BLaER1 (cell line): ENCODE results near the gene S100P.

Source experiments
- H3K27ac ChIP-seq: shearing (Covaris generic); formaldehyde crosslinking; 2 replicates; pipeline ENCODE4 v1.8.1; 2022
- H3K27me3 ChIP-seq: shearing (Covaris generic); formaldehyde crosslinking; 2 replicates; pipeline ENCODE4 v1.8.1; 2022
- H3K36me3 ChIP-seq: shearing (Covaris generic); formaldehyde crosslinking; 2 replicates; pipeline ENCODE4 v1.8.1; 2022
- H3K4me1 ChIP-seq: shearing (Covaris generic); formaldehyde crosslinking; 2 replicates; pipeline ENCODE4 v1.8.1; 2022
- H3K4me2 ChIP-seq: shearing (Covaris generic); formaldehyde crosslinking; 2 replicates; pipeline ENCODE4 v1.8.1; 2022
- H3K4me3 ChIP-seq: shearing (Covaris generic); formaldehyde crosslinking; 2 replicates; pipeline ENCODE4 v1.8.1; 2022
- H3K9ac ChIP-seq: shearing (Covaris generic); formaldehyde crosslinking; 2 replicates; pipeline ENCODE4 v1.8.1; 2022
- H3K9me3 ChIP-seq: shearing (Covaris generic); formaldehyde crosslinking; 2 replicates; pipeline ENCODE4 v1.8.1; 2022
- H4K20me1 ChIP-seq: shearing (Covaris generic); formaldehyde crosslinking; 2 replicates; pipeline ENCODE4 v1.8.1; 2022
- Cebpa-rat ChIP-seq: shearing (Covaris generic); IDR thresholded peaks from 2 replicates; pipeline ENCODE4 v1.8.1; 2022

S100P gene

DNA sequence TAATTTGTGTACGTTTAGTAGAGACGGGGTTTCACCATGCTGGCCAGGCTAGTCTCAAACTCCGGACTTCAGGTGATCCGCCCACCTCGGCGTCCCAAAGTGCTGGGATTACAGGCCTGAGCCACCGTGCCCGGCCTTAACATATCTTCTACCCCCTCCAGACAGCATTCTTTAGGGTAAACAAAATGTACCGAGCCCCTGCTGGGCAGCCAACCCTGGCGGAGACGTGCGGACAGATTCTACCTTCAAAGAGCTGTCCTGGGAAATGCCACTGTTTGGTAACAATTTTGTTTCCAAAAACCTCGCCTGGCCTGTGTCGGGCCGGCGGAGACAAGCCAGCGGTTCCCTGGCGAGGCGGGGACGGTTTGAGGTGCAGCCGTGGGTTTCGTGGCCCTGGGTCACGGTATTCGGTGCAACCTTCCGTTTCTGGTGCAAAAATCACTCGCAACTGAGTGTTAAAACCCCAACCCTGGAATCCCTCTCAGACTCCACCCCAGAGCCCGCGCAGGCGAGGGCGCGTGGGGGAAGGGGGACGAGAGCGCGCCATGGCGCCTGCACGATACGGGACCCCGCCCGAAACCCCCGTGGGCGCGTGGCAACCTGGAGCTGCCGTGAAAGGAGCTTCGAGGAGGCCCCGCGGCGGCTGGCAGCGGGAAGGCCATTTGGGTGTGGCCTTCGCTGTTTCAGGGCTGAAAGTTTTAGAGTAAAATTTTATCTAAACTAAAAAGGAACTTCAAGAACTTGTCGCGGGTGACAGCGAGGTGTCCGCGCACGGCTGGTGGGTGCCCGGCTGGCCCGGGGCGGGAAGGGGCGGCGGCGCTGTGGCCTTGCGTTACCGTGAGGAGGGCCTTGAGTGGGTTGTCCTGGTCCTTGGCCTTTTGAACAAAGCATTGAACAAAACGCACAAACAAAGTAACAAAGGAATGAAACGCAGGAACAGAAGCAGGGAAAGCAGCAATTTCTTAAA lies 36.2 kb upstream of the S100P start:
- Histone ChIP-seq H3K9ac (no peak overlapping the region), H3K27ac (no peak overlapping the region), H3K4me2 (no peak overlapping the region), H3K36me3 (no peaks in the 10 kb centered on the region), H4K20me1 (peaks cover 18% of the 10 kb centered on the region), H3K27me3 (peaks cover 38% of the 10 kb centered on the region), H3K9me3 (peaks cover 6% of the 10 kb centered on the region; the same call in 1 of the 2 replicates), H3K4me3 (no peak overlapping the region), H3K4me1 (peaks cover 31% of the 10 kb centered on the region)
- no peak for TF ChIP-seq Cebpa-rat

DNA sequence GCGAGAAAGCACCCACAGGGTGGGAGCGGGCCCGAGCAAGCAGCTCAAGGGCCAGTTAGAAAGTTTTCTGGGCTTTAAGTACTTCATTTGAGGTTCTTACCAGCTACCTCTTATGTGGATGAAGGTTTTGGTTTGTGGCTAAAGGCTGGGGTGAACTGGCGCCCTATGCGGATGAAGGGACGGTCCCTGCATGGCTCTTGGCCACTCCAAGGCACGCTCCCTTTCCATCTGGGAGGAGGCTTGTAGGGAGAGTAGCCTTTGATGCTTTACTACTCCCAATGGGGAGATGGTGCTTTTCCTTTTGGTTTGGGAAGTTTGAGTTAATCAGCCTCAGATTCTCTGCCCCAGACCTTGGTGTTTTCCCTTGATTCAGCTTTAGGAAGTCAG lies 35.5 kb upstream of the S100P start:
- H4K20me1 ChIP-seq = peaks cover 22% of the 10 kb centered on the region
- H3K36me3 ChIP-seq = no peaks in the 10 kb centered on the region
- no peak overlapping the region for H3K9ac ChIP-seq
- H3K4me2 ChIP-seq = peak overlapping the region; percentile 45
- H3K4me3 ChIP-seq = peak overlapping the region; percentile 8; the same call in 1 of the 2 replicates
- H3K9me3 ChIP-seq = peaks cover 6% of the 10 kb centered on the region; the same call in 1 of the 2 replicates
- no peak for TF ChIP-seq Cebpa-rat
- H3K27me3 ChIP-seq = peaks cover 38% of the 10 kb centered on the region
- H3K4me1 ChIP-seq = peaks cover 38% of the 10 kb centered on the region
- no peak overlapping the region for H3K27ac ChIP-seq

DNA sequence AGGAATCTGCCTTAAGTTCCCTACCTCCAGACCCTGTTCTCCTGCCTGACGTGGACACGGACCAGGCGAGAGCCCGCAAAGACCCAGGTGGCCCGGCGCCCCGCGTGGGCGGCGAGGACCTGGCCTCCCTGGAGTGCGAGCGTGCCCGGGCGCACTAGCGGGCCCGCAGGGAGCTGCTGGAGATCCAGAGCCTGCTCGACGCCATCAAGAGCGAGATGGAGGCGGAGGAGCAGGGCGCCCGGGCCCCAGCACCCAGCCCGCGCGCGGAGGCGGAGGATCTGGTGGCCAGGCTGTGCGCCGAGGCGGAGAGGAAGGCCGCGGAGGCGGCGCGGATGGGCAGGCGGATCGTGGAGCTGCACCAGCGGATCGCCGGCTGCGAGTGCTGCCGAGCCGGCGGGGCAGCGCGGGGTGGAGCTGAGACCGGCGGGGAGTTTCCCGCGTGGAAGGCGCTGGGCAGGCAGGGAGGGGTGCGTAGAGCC lies 35.0 kb upstream of the S100P start:
- Histone ChIP-seq H4K20me1 (peaks cover 24% of the 10 kb centered on the region), H3K36me3 (no peaks in the 10 kb centered on the region), H3K9ac (no peak overlapping the region), H3K4me2 (peak overlapping the region; percentile 45), H3K9me3 (peaks cover 6% of the 10 kb centered on the region; the same call in 1 of the 2 replicates), H3K4me1 (peaks cover 42% of the 10 kb centered on the region), H3K27ac (no peak overlapping the region), H3K27me3 (peaks cover 38% of the 10 kb centered on the region), H3K4me3 (peak overlapping the region; percentile 8)
- TF ChIP-seq Cebpa-rat = no peak

DNA sequence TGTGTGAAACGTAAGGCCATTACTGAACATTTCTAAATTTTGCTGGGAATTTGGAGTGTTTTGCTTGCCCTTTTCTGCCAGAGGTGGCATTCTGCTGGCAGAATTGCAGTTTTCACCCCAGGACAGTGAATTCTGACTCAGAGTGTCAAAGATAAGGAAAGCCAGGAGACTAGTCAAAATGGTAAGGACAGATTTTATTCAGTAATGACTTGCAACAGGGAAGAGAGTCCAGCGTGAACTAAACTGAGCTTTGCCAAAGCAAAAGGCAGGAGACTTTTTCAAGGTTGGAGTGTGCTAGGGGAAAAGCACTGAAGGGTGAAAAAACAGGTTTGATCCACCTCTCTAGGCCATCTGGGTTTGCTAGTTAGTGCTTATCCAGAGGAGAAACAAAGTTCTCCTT lies 33.8 kb upstream of the S100P start:
- Histone ChIP-seq H3K9ac (no peak overlapping the region), H3K4me3 (no peak overlapping the region), H3K4me1 (peaks cover 46% of the 10 kb centered on the region), H3K27ac (no peak overlapping the region), H4K20me1 (peaks cover 24% of the 10 kb centered on the region), H3K27me3 (peaks cover 43% of the 10 kb centered on the region), H3K4me2 (no peak overlapping the region), H3K9me3 (peaks cover 6% of the 10 kb centered on the region; the same call in 1 of the 2 replicates), H3K36me3 (no peaks in the 10 kb centered on the region)
- TF ChIP-seq Cebpa-rat = no peak

DNA sequence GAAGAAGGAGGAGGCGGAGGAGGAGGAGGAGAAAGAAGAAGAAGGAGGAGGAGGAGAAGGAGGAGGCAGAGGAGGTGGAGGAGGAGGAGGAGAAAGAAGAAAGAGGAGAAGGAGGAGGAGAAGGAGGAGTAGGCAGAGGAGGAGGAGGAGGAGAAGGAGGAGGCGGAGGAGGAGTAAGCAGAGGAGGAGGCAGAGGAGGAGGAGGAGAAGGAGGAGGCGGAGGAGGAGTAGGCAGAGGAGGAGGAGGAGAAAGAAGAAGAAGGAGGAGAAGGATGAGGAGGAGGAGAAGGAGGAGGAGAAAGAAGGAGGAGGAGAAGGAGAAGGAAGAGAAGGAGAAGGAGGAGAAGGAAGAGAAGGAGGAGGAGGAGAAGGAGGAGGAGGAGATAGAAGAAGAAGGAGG lies 33.2 kb upstream of the S100P start:
- Histone ChIP-seq H3K9me3 (peaks cover 6% of the 10 kb centered on the region; the same call in 1 of the 2 replicates), H3K9ac (no peak overlapping the region), H3K4me1 (peaks cover 46% of the 10 kb centered on the region), H3K4me3 (no peak overlapping the region), H4K20me1 (peaks cover 24% of the 10 kb centered on the region), H3K4me2 (no peak overlapping the region), H3K27ac (no peak overlapping the region), H3K36me3 (no peaks in the 10 kb centered on the region), H3K27me3 (peaks cover 43% of the 10 kb centered on the region)
- TF ChIP-seq Cebpa-rat = no peak

DNA sequence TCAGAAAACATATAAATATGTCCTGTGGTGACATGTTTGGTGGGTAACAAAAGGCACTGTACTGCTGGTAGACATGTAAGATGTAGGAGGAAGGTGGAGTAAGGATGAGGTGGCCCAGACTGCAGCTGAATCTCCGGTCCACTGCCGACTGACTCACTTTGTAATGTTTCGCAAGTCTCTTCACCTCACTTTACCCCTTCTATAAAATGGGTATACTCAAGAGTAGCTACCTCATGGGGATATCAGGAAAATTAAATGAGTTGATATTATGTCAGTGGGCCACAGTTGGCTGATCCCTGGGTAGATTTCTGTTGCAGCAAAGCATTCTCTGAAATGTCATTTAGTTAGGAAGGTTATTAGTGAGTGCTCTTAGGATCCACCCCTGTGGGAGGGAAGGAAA lies 31.1 kb upstream of the S100P start:
- Histone ChIP-seq H3K4me1 (peaks cover 46% of the 10 kb centered on the region), H3K36me3 (no peaks in the 10 kb centered on the region), H3K27ac (no peak overlapping the region), H4K20me1 (peaks cover 24% of the 10 kb centered on the region), H3K9me3 (peaks cover 9% of the 10 kb centered on the region; the same call in 1 of the 2 replicates), H3K9ac (no peak overlapping the region), H3K4me3 (no peak overlapping the region), H3K27me3 (peaks cover 33% of the 10 kb centered on the region), H3K4me2 (0 out of 2 replicates have a peak overlapping the region, but pooled peaks have one; percentile 20)
- no peak for TF ChIP-seq Cebpa-rat

DNA sequence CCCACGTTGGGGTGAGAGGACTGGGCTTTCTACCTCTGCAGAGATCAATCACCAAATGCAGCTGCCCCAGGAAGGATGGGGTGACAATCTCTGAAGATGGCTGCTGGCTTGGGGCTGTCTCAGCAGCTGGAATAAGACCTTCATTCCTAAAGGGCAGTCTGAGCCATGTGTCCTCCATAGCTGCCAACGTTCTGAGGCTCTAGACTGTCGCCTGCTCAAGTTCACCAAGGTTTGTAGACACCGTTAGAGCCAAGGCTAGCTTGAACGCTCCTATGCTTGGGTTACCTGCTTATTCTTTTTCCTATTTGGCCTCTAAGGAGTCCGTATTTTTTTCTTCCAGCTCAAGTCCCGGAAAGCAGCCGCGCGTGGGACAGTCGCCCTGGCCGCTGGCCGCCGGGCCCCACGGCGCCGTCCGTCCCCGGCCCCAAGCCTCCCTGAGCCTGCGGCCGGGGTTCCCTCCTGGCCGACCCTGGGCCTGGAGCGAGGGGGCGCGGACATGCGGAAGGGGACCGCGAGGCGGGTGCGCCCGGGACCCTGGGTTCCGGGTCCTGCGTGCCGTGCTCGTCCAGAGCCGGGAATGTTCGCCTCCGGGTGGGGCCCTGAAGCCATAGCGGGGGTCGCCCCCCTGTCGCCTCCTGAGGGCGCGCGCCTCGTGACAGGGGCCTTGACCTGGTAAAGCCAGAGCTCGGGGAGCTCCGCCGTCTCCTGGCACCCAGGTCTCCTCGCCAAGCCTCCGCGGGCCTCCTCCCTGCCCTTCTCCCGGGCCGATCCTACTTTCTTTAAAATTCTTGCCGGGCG lies 29.9 kb upstream of the S100P start:
- H3K9ac ChIP-seq = no peak overlapping the region
- H3K4me2 ChIP-seq = no peak overlapping the region
- H3K27me3 ChIP-seq = peaks cover 21% of the 10 kb centered on the region
- no peak overlapping the region for H3K27ac ChIP-seq
- peaks cover 5% of the 10 kb centered on the region; the same call in 1 of the 2 replicates for H3K9me3 ChIP-seq
- no peak overlapping the region for H3K4me3 ChIP-seq
- peaks cover 40% of the 10 kb centered on the region for H3K4me1 ChIP-seq
- peaks cover 19% of the 10 kb centered on the region for H4K20me1 ChIP-seq
- TF ChIP-seq Cebpa-rat = no peak
- no peaks in the 10 kb centered on the region; the same call in 1 of the 2 replicates for H3K36me3 ChIP-seq

DNA sequence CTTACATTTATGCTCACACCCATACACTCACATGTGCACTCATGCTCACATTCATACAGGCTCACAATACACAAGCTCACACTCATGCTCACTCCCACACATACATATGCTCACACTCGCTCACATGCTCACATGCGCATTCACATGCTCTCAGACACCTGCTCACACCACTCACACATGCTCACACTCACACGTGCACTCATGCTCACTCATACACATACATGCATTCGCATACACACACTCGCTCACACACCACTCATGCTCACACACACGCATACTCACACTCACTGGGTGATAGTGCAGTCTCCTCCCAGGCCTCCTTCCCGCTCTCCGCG lies 28.4 kb upstream of the S100P start:
- 0 out of 2 replicates have a peak, but pooled peaks cover 6% of the 10 kb centered on the region for H4K20me1 ChIP-seq
- H3K4me3 ChIP-seq = no peak overlapping the region
- H3K36me3 ChIP-seq = peaks cover 2% of the 10 kb centered on the region; the same call in 1 of the 2 replicates
- no peak overlapping the region for H3K4me2 ChIP-seq
- H3K27me3 ChIP-seq = peaks cover 6% of the 10 kb centered on the region
- no peak overlapping the region for H3K9ac ChIP-seq
- TF ChIP-seq Cebpa-rat = no peak
- H3K9me3 ChIP-seq = 0 out of 2 replicates have a peak, but pooled peaks cover 3% of the 10 kb centered on the region
- no peak overlapping the region for H3K27ac ChIP-seq
- H3K4me1 ChIP-seq = peaks cover 33% of the 10 kb centered on the region

DNA sequence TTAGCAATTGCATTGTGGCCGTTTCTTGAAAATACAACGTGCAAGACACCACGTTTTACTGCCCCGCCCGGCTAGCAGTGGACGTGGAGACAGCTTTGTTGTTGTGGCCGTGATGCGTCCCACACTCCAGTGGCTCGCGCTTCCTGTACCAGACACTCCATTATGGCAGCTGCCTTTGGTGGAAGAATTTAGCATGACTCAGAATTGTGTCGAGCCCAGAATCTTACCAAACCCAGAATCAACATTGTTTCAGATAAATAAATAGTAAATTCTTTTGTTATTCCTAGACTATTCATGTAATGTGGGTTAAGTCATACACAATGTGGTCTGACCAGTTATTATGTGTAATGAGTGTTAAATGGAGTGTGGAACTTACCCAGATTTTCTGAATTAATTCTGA lies 25.3 kb upstream of the S100P start:
- H3K9me3 ChIP-seq = peaks cover 7% of the 10 kb centered on the region; the same call in 1 of the 2 replicates
- 0 out of 2 replicates have a peak, but pooled peaks cover 4% of the 10 kb centered on the region for H3K27me3 ChIP-seq
- H3K36me3 ChIP-seq = peaks cover 8% of the 10 kb centered on the region; the same call in 1 of the 2 replicates
- no peak for TF ChIP-seq Cebpa-rat
- peaks cover 6% of the 10 kb centered on the region for H3K4me1 ChIP-seq
- 0 out of 2 replicates have a peak, but pooled peaks cover under 1% of the 10 kb centered on the region for H4K20me1 ChIP-seq
- no peak overlapping the region for H3K4me3 ChIP-seq
- no peak overlapping the region for H3K4me2 ChIP-seq
- H3K27ac ChIP-seq = no peak overlapping the region
- H3K9ac ChIP-seq = no peak overlapping the region
